GM18502 (cell line): ENCODE measurements around the gene METRNL.

ENCODE experiments used
- ATAC-seq: cut with Tn5 transposase; IDR thresholded peaks from one replicate; pipeline ENCODE4 v1.9.1; 2021; ENCODE audit warnings: mild to moderate bottlenecking; ENCODE audit not compliant: unreplicated experiment, poor library complexity

The METRNL gene

GRCh38 chr17:83089328-83090132 is 10.1 kb downstream of the METRNL start:
- no peak for ATAC-seq

- no peak for ATAC-seq
Observed at GRCh38 chr17:83090444-83091256, 11.2 kb downstream of the METRNL start.

GRCh38 chr17:83091257-83092141 is 12.1 kb downstream of the METRNL start:
- no peak for ATAC-seq

GRCh38 chr17:83092186-83092585 is 12.8 kb downstream of the METRNL start:
- ATAC-seq, result no peak

GRCh38 chr17:83092931-83093330 is 13.5 kb downstream of the METRNL start:
- no peak for ATAC-seq

- ATAC-seq, result no peak
Observed at GRCh38 chr17:83093506-83093905, 14.1 kb downstream of the METRNL start.

GRCh38 chr17:83094291-83094690 is 14.9 kb downstream of the METRNL start:
- ATAC-seq, result no peak

- ATAC-seq, result no peak
Observed at GRCh38 chr17:83095016-83095415, 15.6 kb downstream of the METRNL start.

GRCh38 chr17:83096401-83097224 is 17.2 kb downstream of the METRNL start:
- no peak for ATAC-seq

GRCh38 chr17:83097831-83098230 is 18.4 kb downstream of the METRNL start:
- no peak for ATAC-seq

- ATAC-seq, result no peak
Observed at GRCh38 chr17:83098241-83099085, 19.1 kb downstream of the METRNL start.

- no peak for ATAC-seq
Observed at GRCh38 chr17:83099086-83099555, 19.7 kb downstream of the METRNL start.

GRCh38 chr17:83099570-83100181 is 20.3 kb downstream of the METRNL start:
- no peak for ATAC-seq

- ATAC-seq, result no peak
Observed at GRCh38 chr17:83100220-83100852, 20.9 kb downstream of the METRNL start.

GRCh38 chr17:83100853-83101391 is 21.5 kb downstream of the METRNL start:
- no peak for ATAC-seq

- no peak for ATAC-seq
Observed at GRCh38 chr17:83101805-83102480, 22.5 kb downstream of the METRNL start.
